HG03558 (cell line): Measurements from ENCODE around the gene RAB40A.
"Not testable (repeated sequence)": the region's sequence is repeated elsewhere in the genome, so short reads cannot be mapped to it uniquely, and the experiment has no call there.

Source experiments
- ATAC-seq: cut with Tn5 transposase; IDR thresholded peaks from one replicate; pipeline ENCODE4 v1.9.1; 2021; ENCODE audit warnings: moderate number of reproducible peaks; ENCODE audit not compliant: unreplicated experiment; ENCODE audit errors: extremely low read depth

The RAB40A gene

DNA sequence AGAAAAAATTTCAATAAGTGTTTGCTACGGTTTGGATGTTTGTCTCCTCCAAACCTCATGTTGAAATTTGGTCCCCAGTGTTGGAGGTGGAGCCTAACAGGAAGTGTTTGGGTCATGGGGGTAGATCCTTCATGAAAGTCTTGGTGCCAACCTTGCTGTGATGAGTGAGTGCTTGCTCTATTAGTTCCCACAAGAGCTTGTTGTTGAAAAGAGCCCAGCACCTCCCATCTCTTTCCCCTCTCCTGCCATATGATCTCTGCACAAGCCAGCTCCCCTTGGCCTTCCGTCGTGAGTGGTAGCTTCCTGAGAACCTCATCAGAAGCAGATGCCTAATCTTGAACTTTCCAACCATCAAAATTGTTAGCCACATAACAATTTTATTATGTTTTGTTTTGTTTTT is 10.3 kb upstream of the RAB40A start:
- no peak for ATAC-seq

GRCh38 chrX:103524747-103525146 is 5.5 kb upstream of the RAB40A start:
- no peak for ATAC-seq

- no peak for ATAC-seq
Measured at GRCh38 chrX:103523605-103524004, 4.3 kb upstream of the RAB40A start.

DNA sequence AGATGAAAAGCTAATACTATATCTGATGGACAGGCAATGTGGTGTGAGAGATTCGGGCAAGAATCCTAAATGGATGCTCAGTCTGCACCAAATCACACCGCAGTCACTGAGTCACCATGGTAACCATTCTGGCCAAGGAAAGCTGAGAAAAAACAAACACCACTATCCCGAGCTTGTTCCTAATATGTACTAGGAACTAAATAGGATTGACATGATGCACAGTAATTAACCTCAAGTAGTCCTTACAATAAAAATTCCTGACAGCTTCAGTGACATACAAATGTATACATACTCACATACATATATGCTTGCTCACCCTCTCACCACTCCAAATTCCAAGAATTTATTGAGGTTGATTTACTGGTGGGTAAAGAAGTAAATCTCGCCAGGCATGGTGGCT is 1.1 kb upstream of the RAB40A start:
- no peak for ATAC-seq

GRCh38 chrX:103518571-103518970 is 718 bp downstream of the RAB40A start:
- no peak for ATAC-seq

- no peak for ATAC-seq
Measured at GRCh38 chrX:103517246-103517645, 2.0 kb downstream of the RAB40A start.

- ATAC-seq = no peak
Measured at GRCh38 chrX:103513476-103514108, 5.7 kb downstream of the RAB40A start.

- no peak for ATAC-seq
Measured at GRCh38 chrX:103513067-103513466, 6.2 kb downstream of the RAB40A start.

GRCh38 chrX:103510031-103510430 is 9.3 kb downstream of the RAB40A start:
- no peak for ATAC-seq

DNA sequence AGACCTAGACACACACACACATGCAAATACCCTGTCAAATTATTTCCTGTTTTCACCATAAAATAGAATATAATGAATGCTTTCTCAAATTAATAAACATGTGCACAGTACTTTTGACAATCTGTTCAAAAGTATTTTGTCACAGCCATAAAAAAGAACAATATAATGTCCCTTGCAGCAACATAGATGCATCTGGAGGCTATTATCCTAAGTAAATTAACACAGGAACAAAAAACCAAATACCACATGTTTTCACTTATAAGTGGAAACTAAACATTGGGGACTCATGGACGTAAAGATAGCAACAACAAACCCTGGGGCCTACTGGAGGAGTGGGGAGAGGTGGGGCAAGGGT is 15.5 kb downstream of the RAB40A start:
- no peak for ATAC-seq

DNA sequence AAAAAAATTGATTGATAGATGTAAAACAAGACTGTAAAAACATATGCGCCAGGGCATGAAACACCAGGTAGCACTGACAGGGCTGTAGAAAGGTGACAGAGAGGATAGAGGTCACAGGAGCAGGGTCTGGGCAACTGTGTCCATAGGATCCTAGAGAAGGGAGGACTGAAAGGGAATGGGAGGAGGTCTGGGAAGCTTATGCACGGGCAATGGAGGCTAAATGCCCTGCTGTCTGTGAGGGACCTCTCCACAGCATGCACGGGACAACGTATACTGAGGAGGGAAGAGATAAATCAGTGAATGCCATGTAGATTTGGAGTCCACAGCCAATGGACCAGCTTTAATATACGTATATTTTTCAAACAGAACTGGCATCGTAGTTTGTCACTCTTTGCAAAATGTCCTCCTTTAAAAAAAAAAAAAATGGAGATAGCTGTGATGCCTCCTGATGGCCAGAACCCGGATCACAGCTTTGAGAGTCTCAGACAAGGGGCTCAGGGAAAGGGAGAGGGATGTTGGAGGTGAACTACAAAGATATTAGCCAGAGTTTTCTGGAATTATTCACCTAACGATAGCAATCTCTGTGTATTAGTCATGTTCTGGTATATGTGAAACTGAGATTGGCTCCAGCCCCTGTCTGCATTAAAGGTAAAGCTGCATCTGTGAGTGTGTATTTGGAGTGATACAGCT is 16.0 kb downstream of the RAB40A start:
- no peak for ATAC-seq

GRCh38 chrX:103498786-103499185 is 20.5 kb downstream of the RAB40A start:
- no peak for ATAC-seq

DNA sequence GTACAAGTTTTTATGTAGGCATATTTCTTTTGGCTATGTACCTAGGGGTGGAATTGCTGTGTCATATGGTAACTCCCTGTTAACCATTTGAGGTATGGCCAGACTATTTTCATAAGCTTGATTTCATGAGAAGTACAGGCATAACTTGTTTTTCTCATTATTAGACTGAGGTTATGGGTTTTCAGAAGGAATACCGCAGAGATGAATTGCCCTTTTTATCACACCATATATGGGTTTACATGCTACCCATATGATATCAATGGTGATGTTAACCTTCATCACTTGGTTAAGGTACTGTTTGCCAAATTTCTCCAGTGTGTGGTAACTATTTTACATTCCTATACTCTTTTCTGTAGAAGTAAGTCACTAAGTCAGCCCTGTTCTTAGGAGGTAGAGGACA is 23.5 kb downstream of the RAB40A start:
- no peak for ATAC-seq

- not testable (repeated sequence) for ATAC-seq
Measured at GRCh38 chrX:103493578-103493977, 25.7 kb downstream of the RAB40A start.

GRCh38 chrX:103489733-103490132 is 29.6 kb downstream of the RAB40A start:
- ATAC-seq = not testable (repeated sequence)

DNA sequence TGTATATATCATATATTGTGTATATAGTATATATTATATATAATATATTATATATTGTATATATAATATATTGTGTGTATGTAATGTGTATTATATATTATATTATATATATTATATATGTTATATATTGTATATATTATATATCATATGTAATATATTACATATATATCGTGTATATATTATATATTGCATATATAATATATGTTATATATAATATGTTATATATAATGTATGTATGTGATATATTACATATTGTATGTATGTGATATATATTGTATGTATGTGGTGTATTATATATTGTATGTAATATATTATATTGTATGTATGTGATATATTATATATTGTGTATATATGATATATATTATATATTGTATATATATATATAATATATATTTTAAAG is 30.5 kb downstream of the RAB40A start:
- ATAC-seq = no peak

DNA sequence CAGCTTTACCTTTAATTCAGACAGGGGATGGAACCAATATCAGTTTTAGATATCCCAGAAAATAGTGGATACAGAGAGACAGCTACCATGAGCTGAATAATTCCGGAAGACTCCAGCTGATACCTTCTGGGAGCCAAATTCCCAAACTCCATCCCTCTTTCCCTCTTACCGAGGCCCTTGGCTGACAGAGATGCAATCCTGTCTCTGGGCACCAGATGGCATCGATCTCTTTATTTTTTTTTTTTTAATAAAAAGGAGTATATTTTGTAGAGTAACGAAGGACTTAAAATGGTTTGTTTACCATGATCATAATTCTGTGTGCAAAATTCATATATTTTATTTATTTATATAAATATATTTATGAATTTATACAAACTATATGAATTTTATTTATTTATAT is 31.0 kb downstream of the RAB40A start:
- ATAC-seq = no peak

DNA sequence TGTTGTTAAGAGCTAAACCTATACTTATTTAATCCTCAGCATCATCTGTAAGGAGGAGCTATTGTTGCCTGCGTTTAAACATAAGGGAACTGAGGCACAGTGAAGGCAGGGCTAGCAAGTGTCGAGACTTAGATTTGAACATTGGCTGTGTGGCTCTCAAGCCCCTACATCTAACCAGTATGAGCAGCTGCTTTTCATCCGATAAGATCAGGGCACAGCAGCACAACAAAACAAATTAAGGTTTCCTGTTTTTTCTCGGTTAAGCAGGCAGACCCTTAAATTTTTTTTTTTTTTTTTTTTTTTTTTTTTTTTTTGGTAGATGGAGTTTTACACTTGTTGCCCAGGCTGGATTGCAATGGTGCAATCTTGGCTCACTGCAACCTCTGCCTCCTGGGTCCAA is 35.6 kb downstream of the RAB40A start:
- no peak for ATAC-seq

- ATAC-seq = no peak
Measured at GRCh38 chrX:103480526-103480925, 38.8 kb downstream of the RAB40A start.

DNA sequence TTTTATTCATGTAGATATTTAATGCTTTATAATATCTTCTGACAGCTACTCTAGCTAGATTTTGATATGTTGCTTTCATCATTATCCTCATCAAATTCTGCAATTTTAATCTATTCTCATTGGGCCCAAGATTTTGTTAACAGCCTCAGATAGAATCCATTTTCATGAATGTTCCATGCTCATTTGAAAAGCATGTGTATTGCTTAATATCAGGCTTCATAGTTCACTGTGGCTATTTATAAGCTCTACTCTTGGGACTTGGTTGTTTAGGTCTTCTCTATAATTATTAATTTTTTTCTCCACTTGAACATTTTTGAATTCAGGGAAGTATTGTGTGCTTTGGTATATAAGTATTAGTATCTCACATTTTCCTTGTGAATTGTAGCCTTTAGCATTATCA is 41.8 kb downstream of the RAB40A start:
- ATAC-seq = no peak

DNA sequence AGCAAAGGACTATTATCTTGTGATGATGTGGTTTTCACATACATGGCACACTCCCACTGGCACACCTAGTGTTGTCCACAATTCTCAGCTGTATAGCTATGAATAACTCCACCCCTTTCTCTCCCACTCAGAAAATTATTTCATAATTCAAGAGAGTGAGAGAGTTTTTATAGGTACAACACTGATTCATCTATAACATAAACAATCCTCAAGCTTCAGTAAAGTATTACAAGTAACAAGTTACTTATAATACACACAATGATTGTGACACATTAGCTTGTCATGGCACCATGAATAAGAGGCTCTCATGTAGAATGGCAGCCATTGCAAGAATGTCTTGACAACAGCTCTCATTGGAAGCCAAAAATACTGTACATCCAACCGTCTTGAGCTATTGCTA is 43.9 kb downstream of the RAB40A start:
- no peak for ATAC-seq

GRCh38 chrX:103469977-103470376 is 49.3 kb downstream of the RAB40A start:
- ATAC-seq = not testable (repeated sequence)
